ENCODE data around the gene GALNT1. TPM values are rescaled to one million over a fixed set of nuclear protein-coding genes. Genes with fewer than 3 reads are reported as not detected.

Gene GALNT1
- total and polyA plus RNA-seq, 2 of the 4 experiments (the other 2 are of a cell fraction), result 24.9 to 43.9 TPM

GRCh38 chr18:35535297-35535696 is 46.2 kb upstream of the GALNT1 start:
- H3K4ac ChIP-seq (ENCODE audit: low read depth, low read length), result no peak overlapping the region
- no peak overlapping the region for H4K5ac ChIP-seq (ENCODE audit: low read depth, low read length)
- H3K56ac ChIP-seq (ENCODE audit: extremely low read depth, insufficient read depth, low read length), result no peak overlapping the region
- H2AK9ac ChIP-seq (replicated peaks; ENCODE audit: low read depth, low read length, poor library complexity), result no peak overlapping the region
- CTCF ChIA-PET, result no interaction called here
- H2BK15ac ChIP-seq (ENCODE audit: low read depth, low read length), result no peak overlapping the region
- no peak overlapping the region for H2BK20ac ChIP-seq (ENCODE audit: low read depth, low read length)
- H3K27me3 ChIP-seq (ENCODE audit: control insufficient read depth, insufficient read depth, low read length), result peaks cover 3% of the 10 kb centered on the region
- no peak overlapping the region for H2BK5ac ChIP-seq (ENCODE audit: low read depth, low read length, poor library complexity, severe bottlenecking)
- TF ChIP-seq SMC3 (IDR thresholded peaks at IDR 0.05; ENCODE audit: low read depth, low read length) (no peak), CTCF (conservative IDR thresholded peaks at IDR 0.05; ENCODE audit: low read depth, low read length) (no peak), RAD21 (IDR thresholded peaks at IDR 0.05; ENCODE audit: low read length) (no peak)
- ATAC-seq (ENCODE audit: low read depth) (no peak), DNase-seq (no peak)
- no peaks in the 10 kb centered on the region for H3K36me3 ChIP-seq (ENCODE audit: control insufficient read depth, insufficient read depth, low read length)
- no CpG with 5 or more reads among the region's 1 CpG for WGBS, 2 experiments (ENCODE audit: extremely low coverage in 2 of 2, insufficient read length in 1 of 2)
- no peak overlapping the region for H3K27ac ChIP-seq (ENCODE audit: insufficient read depth, low read length)
- POLR2A ChIA-PET (ENCODE audit: unreplicated experiment), result no interaction called here
- peaks cover 3% of the 10 kb centered on the region; the same call in 1 of the 2 replicates for H3K9me3 ChIP-seq (ENCODE audit: control insufficient read depth, insufficient read depth, low read length)
- no peaks in the 10 kb centered on the region for H3K4me1 ChIP-seq (ENCODE audit: control insufficient read depth, insufficient read depth, low read length)
- H3K14ac ChIP-seq (replicated peaks; ENCODE audit: low read depth, low read length), result no peak overlapping the region
- no peak overlapping the region for H4K91ac ChIP-seq (ENCODE audit: insufficient read depth, low read depth, low read length)
- no peaks in the 10 kb centered on the region for H3K79me1 ChIP-seq (ENCODE audit: low read depth in 1 of 2, low read length in 2 of 2)
- no peak overlapping the region for H2BK120ac ChIP-seq (ENCODE audit: low read depth, low read length)
- no peak overlapping the region for H2AK5ac ChIP-seq (ENCODE audit: low read depth, low read length)
- H3K18ac ChIP-seq (ENCODE audit: low read depth, low read length), result no peak overlapping the region
- BruUV-seq (replicated peaks), result no TSS peak
- no peak overlapping the region for H3K9ac ChIP-seq (ENCODE audit: low read depth, low read length)
- H2AFZ ChIP-seq (replicated peaks; ENCODE audit: low read length, poor library complexity), result no peak overlapping the region
- intact Hi-C loops (cut with micrococcal nuclease), result no loop called here
- H3K23ac ChIP-seq (ENCODE audit: low read depth, low read length), result no peak overlapping the region
- in situ Hi-C loops (cut with MboI; ENCODE audit: low sequenced_read_pairs), result no loop called here
- dilution Hi-C loops (cut with HindIII; ENCODE audit: low sequenced_read_pairs, unreplicated experiment), result no loop called here
- H4K8ac ChIP-seq (ENCODE audit: low read depth in 2 of 2, low read length in 2 of 2), result no peak overlapping the region
- H3K4me2 ChIP-seq (ENCODE audit: low read depth, low read length), result no peak overlapping the region
- no peaks in the 10 kb centered on the region for H3K9me1 ChIP-seq (ENCODE audit: insufficient read depth, low read length)
- H4K20me1 ChIP-seq (ENCODE audit: insufficient read depth, low read length), result no peaks in the 10 kb centered on the region
- no peak overlapping the region for H3K4me3 ChIP-seq (ENCODE audit: insufficient read depth, low read depth, low read length)
